K562 (cell line): Measurements from ENCODE around the gene ZKSCAN4. TPM values are rescaled to one million over a fixed set of nuclear protein-coding genes. Genes with fewer than 3 reads are reported as not detected.

Experiments used
- ATAC-seq: fragments of 200-7000 bp; cut with Tn5 transposase; 3 replicates; pipeline ENCODE4 v1.9.1; 2020; ENCODE audit warnings: moderate library complexity
- BruUV-seq: library from RNA; stranded (reverse); fragments of 400-500 nt; replicated peaks from 2 replicates; lab custom pipeline; 2021; lab: Mats Ljungman, UMichigan
- CTCF ChIA-PET: fragments of 300-600 bp; formaldehyde crosslinking; extraction: SDS; loops from one replicate; lab custom pipeline; 2021; ENCODE audit warnings: low intra/inter-chr PET ratio; lab: Yijun Ruan, JAX
- POLR2A ChIA-PET: fragments of 300-600, 350-650 bp; sonication (Branson Sonifier 250); formaldehyde crosslinking; extraction: SDS; loops from one replicate; lab custom pipeline; 2021; ENCODE audit warnings: antibody characterized with exemption, inconsistent platforms; lab: Yijun Ruan, JAX
- DNase-seq, 4 experiments: peaks; one replicate each; pipeline versions ENCODE4 v3.0.0 to v3.0.0-alpha.2; 2011 to 2018; ENCODE audit warnings: low spot score in 3 of 4, mixed read lengths in 3 of 4; ENCODE audit errors: extremely low read depth in 1 of 4
- FAIRE-seq: peaks from 2 replicates; lab custom pipeline; 2011; peaks lifted over from hg19 to GRCh38; lab: Jason Lieb, UNC
- H2AFZ ChIP-seq: 2 replicates; pipeline ENCODE4 v1.6.0; 2011; ENCODE audit warnings: low read depth, low read length, control low read depth, inconsistent platforms
- H3K27ac ChIP-seq: fragments of 200-600 bp; 3 replicates; pipeline ENCODE4 v1.8.0; 2011; ENCODE audit warnings: low read depth, mild to moderate bottlenecking, control low read depth, inconsistent platforms, low read length, moderate library complexity, mixed read lengths; ENCODE audit errors: extremely low read depth
- H3K27me3 ChIP-seq, 2 experiments: fragments of 300-600 bp in 1 of 2; 2 replicates in 1 of 2; 3 replicates in 1 of 2; pipeline versions ENCODE4 v1.6.0 to v1.8.0; 2011; ENCODE audit warnings: inconsistent platforms in 2 of 2, low read length in 2 of 2, mild to moderate bottlenecking in 1 of 2, mixed read lengths in 1 of 2, moderate library complexity in 1 of 2; ENCODE audit not compliant: control insufficient read depth in 2 of 2, insufficient read depth in 2 of 2
- H3K36me3 ChIP-seq: fragments of 300-600 bp; 3 replicates; pipeline ENCODE4 v1.8.0; 2011; ENCODE audit warnings: mild to moderate bottlenecking, low read length, inconsistent platforms; ENCODE audit not compliant: control insufficient read depth, insufficient read depth
- H3K4me1 ChIP-seq, 2 experiments: fragments of 200-600 bp in 1 of 2; replicated peaks in 1 of 2; 2 replicates in 1 of 2; 3 replicates in 1 of 2; pipeline versions ENCODE4 v1.5.1 to v1.8.0; 2011; ENCODE audit warnings: inconsistent platforms in 2 of 2, low read length in 2 of 2, mild to moderate bottlenecking in 1 of 2, mixed read lengths in 1 of 2, moderate library complexity in 1 of 2; ENCODE audit not compliant: control insufficient read depth in 2 of 2, insufficient read depth in 2 of 2
- H3K4me2 ChIP-seq: 2 replicates; pipeline ENCODE4 v1.6.1; 2011; ENCODE audit warnings: low read length, control low read depth, inconsistent platforms, mixed read lengths; ENCODE audit not compliant: insufficient read depth
- H3K4me3 ChIP-seq: fragments of 200-600 bp; sonication (generic), shearing (Covaris generic); 2 replicates; pipeline ENCODE4 v1.5.1; 2016; ENCODE audit warnings: control low read depth, inconsistent platforms
- H3K79me2 ChIP-seq: fragments of 200-600 bp; 3 replicates; pipeline ENCODE4 v1.8.0; 2011; ENCODE audit warnings: low read length, inconsistent platforms; ENCODE audit not compliant: control insufficient read depth, insufficient read depth
- H3K9ac ChIP-seq, 2 experiments: 2 replicates each; pipeline versions ENCODE4 v1.6.0 to v1.6.1; 2011; ENCODE audit warnings: low read depth in 2 of 2, low read length in 2 of 2, control low read depth in 1 of 2, inconsistent platforms in 1 of 2, mild to moderate bottlenecking in 1 of 2, mixed read lengths in 1 of 2; ENCODE audit not compliant: insufficient read depth in 1 of 2
- H3K9me1 ChIP-seq: one replicate; pipeline ENCODE4 v1.6.0; 2011; ENCODE audit warnings: inconsistent platforms, mild to moderate bottlenecking, low read length, moderate library complexity; ENCODE audit not compliant: control insufficient read depth, insufficient read depth
- H3K9me3 ChIP-seq: replicated peaks from 2 replicates; pipeline ENCODE4 v1.5.1; 2011; ENCODE audit warnings: low read depth, low read length, inconsistent platforms; ENCODE audit not compliant: control insufficient read depth, insufficient read depth
- H4K20me1 ChIP-seq: replicated peaks from 2 replicates; pipeline ENCODE4 v1.6.1; 2011; ENCODE audit warnings: low read length, inconsistent platforms, mixed read lengths; ENCODE audit not compliant: control insufficient read depth, insufficient read depth
- COPS2 ChIP-seq: fragments of 450-650 bp; conservative IDR thresholded peaks from 2 replicates; pipeline ENCODE4 v1.6.1; 2016; ENCODE audit warnings: mild to moderate bottlenecking, moderate library complexity
- EP400 ChIP-seq: fragments of 450-650 bp; IDR thresholded peaks from 2 replicates; pipeline ENCODE4 v1.6.1; 2017; ENCODE audit warnings: antibody characterized with exemption, mild to moderate bottlenecking, moderate library complexity
- IRF9 ChIP-seq: fragments of 450-650 bp; IDR thresholded peaks from 2 replicates; pipeline ENCODE4 v1.6.1; 2016; ENCODE audit warnings: missing biosample characterization, missing genetic modification characterization
- NBN ChIP-seq: fragments of 450-650 bp; IDR thresholded peaks from 2 replicates; pipeline ENCODE4 v1.6.1; 2016; ENCODE audit warnings: low read depth, mild to moderate bottlenecking
- NFIC ChIP-seq: fragments of 450-650 bp; IDR thresholded peaks from 2 replicates; pipeline ENCODE4 v1.6.1; 2017; ENCODE audit warnings: mild to moderate bottlenecking, inconsistent platforms
- NKRF ChIP-seq: fragments of 450-650 bp; IDR thresholded peaks from 2 replicates; pipeline ENCODE4 v1.6.1; 2016; ENCODE audit warnings: borderline replicate concordance
- TCF7 ChIP-seq: sonication (generic); IDR thresholded peaks from 2 replicates; pipeline ENCODE4 v1.6.1; 2016; ENCODE audit warnings: antibody characterized with exemption, borderline replicate concordance
- USF2 ChIP-seq: sonication (generic); formaldehyde crosslinking; IDR thresholded peaks from 2 replicates; pipeline ENCODE4 v1.5.0; 2020; ENCODE audit warnings: missing genetic modification reagents
- ZBTB17 ChIP-seq: fragments of 450-650 bp; formaldehyde crosslinking; IDR thresholded peaks from 2 replicates; pipeline ENCODE4 v1.4.0; 2020; ENCODE audit warnings: mild to moderate bottlenecking
- ZBTB49 ChIP-seq: sonication (generic); formaldehyde crosslinking; IDR thresholded peaks from 2 replicates; pipeline ENCODE4 v1.8.0; 2022; ENCODE audit warnings: missing genetic modification reagents, mild to moderate bottlenecking, borderline replicate concordance
- ZFP36 ChIP-seq: fragments of 150-350 bp; IDR thresholded peaks from 2 replicates; pipeline ENCODE4 v1.6.1; 2018; ENCODE audit warnings: low read length, low read depth; ENCODE audit not compliant: partially characterized antibody
- ZNF311 ChIP-seq: fragments of 250-450 bp; sonication (Bioruptor Pico); IDR thresholded peaks from 2 replicates; pipeline ENCODE4 v1.4.0; 2020; ENCODE audit warnings: mild to moderate bottlenecking, moderate library complexity
- ZNF717 ChIP-seq: fragments of 250-450 bp; sonication (Bioruptor Pico); IDR thresholded peaks from 2 replicates; pipeline ENCODE4 v1.5.0; 2021
- WGBS: fragments of 100-300 bp; shearing (Covaris generic); methylation state at CpG from one replicate; pipeline ENCODE4 v1.1.6; 2016; ENCODE audit warnings: low coverage, mixed read lengths; ENCODE audit not compliant: insufficient coverage; ENCODE audit errors: missing lambda C conversion rate; 5-methylcytosine and 5-hydroxymethylcytosine counted together
- in situ Hi-C: fragments of 300-500 bp; cut with MboI; formaldehyde crosslinking; loops from 4 replicates; pipeline ENCODE4 v1.15.0; 2018; ENCODE audit warnings: inconsistent platforms, mixed read lengths
- intact Hi-C: fragments of 100-400 bp; cut with micrococcal nuclease; formaldehyde crosslinking; loops from 2 replicates; pipeline ENCODE4 v1.14.2; 2022
- polyA plus RNA-seq, 8 experiments: library from polyadenylated mRNA; depleted of rRNA in 4 of 8; stranded (reverse) in 5 of 8; unstranded in 3 of 8; fragments of >200 nt; fragmentation: Nextera tagmentation in 2 of 8; fragmentation: Illumina TruSeq in 1 of 8; extraction: Ambion mirVana in 2 of 8; extraction: Trizol in 1 of 8; gene quantifications; 2 replicates each; pipeline versions ENCODE4 v1.2.1 to v1.2.3, GENCODE V29; 2011 to 2014; ENCODE audit warnings: inconsistent platforms in 1 of 8, missing spikeins in 1 of 8
- total RNA-seq, 7 experiments: library from RNA; depleted of rRNA in 6 of 7; stranded (reverse); fragments of >200 nt in 6 of 7; fragmentation: Illumina TruSeq in 2 of 7; extraction: Trizol in 2 of 7; gene quantifications; 2 replicates each; pipeline versions ENCODE4 v1.2.1 to v1.2.3, GENCODE V29; 2011 to 2021; ENCODE audit warnings: low replicate concordance in 1 of 7

ZKSCAN4 gene
- total and polyA plus RNA-seq, 9 of the 15 experiments (the other 6 are each of a cell fraction or from before 2014, with no cell fraction given) = 1.2 to 5.3 (median 4.7) TPM

GRCh38 chr6:28220257-28221133 is 31.6 kb downstream of the ZKSCAN4 start:
- BruUV-seq = TSS peak; percentile 80
- ChIA-PET POLR2A (interaction anchor here (0.6 to 4.8 kb wide), 24 partner anchors 9 to 628 kb away, joined by 3 to 38 read pairs (median 4); partner anchors contain the start of genes PGBD1, ZKSCAN4, ZKSCAN8 and ZSCAN31), CTCF (interaction anchor here (0.6 kb wide), 1 partner anchor 9 kb away, joined by 4 read pairs; no protein-coding TSS in a partner anchor)
- intact Hi-C loops = loop anchor here (2.0 to 10.0 kb wide), 3 partner anchors 117 to 394 kb away; partner anchors contain the start of gene ZSCAN31
- WGBS = 2% methylated on average over 6 of the region's 6 CpGs
- Histone ChIP-seq H3K9me1 (no peaks in the 10 kb centered on the region), H3K4me1 (peaks cover 39 to 53% of the 10 kb centered on the region in 2 experiments), H4K20me1 (no peaks in the 10 kb centered on the region; the same call in 1 of the 2 replicates), H3K27me3 (no peaks in the 10 kb centered on the region), H3K4me2 (peak overlapping the region; percentile 72), H3K79me2 (peaks cover 29% of the 10 kb centered on the region), H3K27ac (peak overlapping the region; percentile 81), H2AFZ (peak overlapping the region; percentile 90), H3K4me3 (no peak overlapping the region), H3K9ac (peak overlapping the region in 1 of 2 experiments; percentile 61; a peak in 2 of 4 replicates), H3K9me3 (no peaks in the 10 kb centered on the region), H3K36me3 (no peaks in the 10 kb centered on the region)
- FAIRE-seq (peak; percentile 83), ATAC-seq (peak; percentile 69), DNase-seq (peak in 2 of 4 experiments; percentile 47 to 78)
- in situ Hi-C loops = no loop called here
- TF ChIP-seq ZBTB49 (CRISPR knock-in tag) (no peak), IRF9 (no peak), NKRF (no peak), USF2 (CRISPR knock-in tag) (no peak), ZNF311 (CRISPR knock-in tag) (peak; percentile 62; the same call in 1 of the 2 replicates), ZNF717 (CRISPR knock-in tag) (peak; percentile 81; the same call in 1 of the 2 replicates), ZBTB17 (CRISPR knock-in tag) (peak; percentile 55; the same call in 1 of the 2 replicates), EP400 (peak; percentile 36), ZFP36 (no peak), NFIC (peak; percentile 17; the same call in 1 of the 2 replicates), TCF7 (peak; percentile 86; the same call in 1 of the 2 replicates), NBN (no peak; the same call in 1 of the 2 replicates), COPS2 (no peak)
